ENCODE measurements around the gene MCOLN1. TPM values are rescaled to one million over a fixed set of nuclear protein-coding genes. Genes with fewer than 3 reads are reported as not detected.

Gene MCOLN1
- total and polyA plus RNA-seq, 2 of the 8 experiments (the other 6 are each of a cell fraction or from before 2014, with no cell fraction given): 19.1 to 40.0 TPM

DNA sequence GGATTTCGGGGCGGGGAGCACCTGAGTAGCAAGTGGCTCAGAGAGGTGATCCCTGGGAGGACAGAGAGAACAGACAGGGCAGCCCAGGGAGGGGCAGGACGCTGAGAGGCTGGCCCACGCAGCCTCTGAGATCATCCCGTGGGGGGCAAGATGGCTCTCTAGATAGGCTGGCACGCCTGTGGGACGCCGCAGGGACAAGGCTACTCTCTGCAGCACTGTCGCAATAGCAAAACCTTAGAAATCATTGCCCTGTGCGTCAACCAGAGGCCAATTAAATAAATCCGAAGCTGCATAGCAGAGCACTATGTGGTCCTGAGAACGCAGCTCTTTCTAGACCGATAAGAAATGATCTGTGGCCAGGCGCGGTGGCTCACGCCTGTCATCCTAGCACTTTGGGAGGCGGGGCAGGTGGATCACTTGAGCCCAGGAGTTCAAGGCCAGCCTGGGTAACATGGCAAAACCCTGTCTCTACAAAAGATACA lies 38.7 kb upstream of the MCOLN1 start:
- Histone ChIP-seq H3K23me2 (ENCODE audit: low read depth, low read length) (no peaks in the 10 kb centered on the region; the same call in 1 of the 2 replicates), H3K9me3 (ENCODE audit: insufficient read depth in 2 of 2, low read depth in 1 of 2, low read length in 1 of 2) (no peaks in the 10 kb centered on the region), H3K9ac (replicated peaks in 1 of 4; ENCODE audit: extremely low read depth in 1 of 4, low read depth in 3 of 4, low read length in 3 of 4) (peak overlapping the region in 1 of 4 experiments; percentile 67; a peak in 2 of 7 replicates), H3K4me1 (replicated peaks in 1 of 4; ENCODE audit: control insufficient read depth in 3 of 4, insufficient read depth in 4 of 4, low read length in 3 of 4) (peaks cover 0 to 15% (median 12%) of the 10 kb centered on the region in 4 experiments; a peak in 6 of 7 replicates), H2BK5ac (ENCODE audit: low read depth, low read length) (peak overlapping the region; percentile 66; the same call in 1 of the 2 replicates), H3K36me3 (ENCODE audit: control insufficient read depth in 2 of 4, insufficient read depth in 4 of 4, low read length in 3 of 4) (no peaks in the 10 kb centered on the region), H3K23ac (ENCODE audit: insufficient read length) (no peak overlapping the region), H2BK20ac (ENCODE audit: low read length) (peak overlapping the region; percentile 48; the same call in 1 of the 2 replicates), H4K20me1 (replicated peaks in 1 of 2; ENCODE audit: control insufficient read depth in 1 of 2, insufficient read depth in 2 of 2, low read length in 2 of 2) (no peaks in the 10 kb centered on the region), H3K79me2 (ENCODE audit: control insufficient read depth in 1 of 2, insufficient read depth in 2 of 2, low read length in 2 of 2) (no peaks in the 10 kb centered on the region), H3K27me3 (replicated peaks in 1 of 4; ENCODE audit: control insufficient read depth in 3 of 4, extremely low read depth in 1 of 4, insufficient read depth in 3 of 4, low read length in 3 of 4) (peaks cover 0 to 2% (median 0%) of the 10 kb centered on the region in 4 experiments; a peak in 3 of 7 replicates), H2AFZ (ENCODE audit: low read length) (no peak overlapping the region), H3K79me1 (ENCODE audit: low read depth, low read length) (no peaks in the 10 kb centered on the region), H3K56ac (replicated peaks; ENCODE audit: insufficient read length, low read depth, low read length) (no peak overlapping the region), H3K18ac (ENCODE audit: extremely low read depth, low read length) (no peak overlapping the region), H4K91ac (replicated peaks; ENCODE audit: insufficient read length, low read length) (peak overlapping the region; percentile 72), H2BK15ac (ENCODE audit: low read length) (peak overlapping the region; percentile 25; the same call in 1 of the 2 replicates), H3K4me2 (ENCODE audit: insufficient read depth in 1 of 2, low read depth in 2 of 2, low read length in 2 of 2) (peak overlapping the region; percentile 60 to 85), H3K4ac (replicated peaks; ENCODE audit: insufficient read length, low read depth, low read length) (peak overlapping the region; percentile 94), H4K5ac (ENCODE audit: insufficient read length, low read depth, low read length) (peak overlapping the region; percentile 22), H3K14ac (ENCODE audit: insufficient read length) (peak overlapping the region; percentile 87), H2BK120ac (replicated peaks; ENCODE audit: low read depth, low read length) (no peak overlapping the region), H2BK12ac (ENCODE audit: low read depth, low read length) (peak overlapping the region; percentile 92), H4K8ac (ENCODE audit: extremely low read depth, insufficient read depth, low read length) (no peak overlapping the region; the same call in 1 of the 2 replicates), H3K4me3 (ENCODE audit: extremely low read depth in 1 of 4, insufficient read depth in 2 of 4, low read depth in 3 of 4, low read length in 4 of 4) (peak overlapping the region in 1 of 4 experiments; percentile 57; a peak in 1 of 8 replicates), H3K27ac (ENCODE audit: low read depth, low read length) (no peak overlapping the region), H2AK5ac (ENCODE audit: low read depth, low read length) (no peak overlapping the region; the same call in 1 of the 2 replicates)
- FAIRE-seq (no peak), DNase-seq (ENCODE audit: low read depth in 1 of 2, low spot score in 2 of 2) (no peak)
- WGBS, 2 experiments (ENCODE audit: extremely low coverage in 1 of 2, insufficient coverage in 1 of 2, insufficient read length in 1 of 2, insufficient replicate concordance in 2 of 2, low coverage in 1 of 2, low lambda C conversion rate in 2 of 2, missing lambda C conversion rate in 1 of 2): 86% methylated on average over 15 of the region's 17 CpGs; no CpG with 5 or more reads in 1 of the 2 experiments
- POLR2A ChIA-PET (ENCODE audit: partially characterized antibody): interaction anchor here (1.3 to 1.4 kb wide), 4 partner anchors 11 to 51 kb away, joined by 3 to 4 read pairs (median 4); a partner anchor contains a TSS
- CTCF ChIA-PET (ENCODE audit: partially characterized antibody): interaction anchor here (1.0 to 2.1 kb wide), 2 partner anchors 14 to 26 kb away, joined by 3 to 10 read pairs; a partner anchor contains a TSS
- TF ChIP-seq BRCA1 (IDR thresholded peaks at IDR 0.05; ENCODE audit: low read depth, low read length): no peak
- TF ChIP-seq, protein P1, sequence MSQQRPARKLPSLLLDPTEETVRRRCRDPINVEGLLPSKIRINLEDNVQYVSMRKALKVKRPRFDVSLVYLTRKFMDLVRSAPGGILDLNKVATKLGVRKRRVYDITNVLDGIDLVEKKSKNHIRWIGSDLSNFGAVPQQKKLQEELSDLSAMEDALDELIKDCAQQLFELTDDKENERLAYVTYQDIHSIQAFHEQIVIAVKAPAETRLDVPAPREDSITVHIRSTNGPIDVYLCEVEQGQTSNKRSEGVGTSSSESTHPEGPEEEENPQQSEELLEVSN (IDR thresholded peaks at IDR 0.05): no peak
- no peak for TF ChIP-seq GTF2F1 (IDR thresholded peaks at IDR 0.05; ENCODE audit: borderline replicate concordance, low read depth, low read length)
- TF ChIP-seq SIX5 (IDR thresholded peaks at IDR 0.05; ENCODE audit: low read depth, low read length): no peak
- no peak for TF ChIP-seq JUND (IDR thresholded peaks at IDR 0.05; ENCODE audit: low read length)
- TF ChIP-seq ZNF274 (IDR thresholded peaks at IDR 0.05; ENCODE audit: borderline replicate concordance, extremely low read depth, low read length): no peak
- TF ChIP-seq SIRT6 (IDR thresholded peaks at IDR 0.05; ENCODE audit: low read length): no peak
- no peak for TF ChIP-seq TAF7 (optimal IDR thresholded peaks at IDR 0.05; ENCODE audit: borderline replicate concordance, low read depth, low read length)
- no peak for TF ChIP-seq FOSL1 (IDR thresholded peaks at IDR 0.05; ENCODE audit: insufficient read depth, low read depth, low read length)
- TF ChIP-seq PHF8 (conservative IDR thresholded peaks at IDR 0.05; ENCODE audit: low read depth, low read length): no peak
